ENCODE measurements around the gene VSIG10L.

The VSIG10L gene

GRCh38 chr19:51305479-51305878, 36.5 kb downstream of the VSIG10L start:
- peaks cover 0 to 20% of the 10 kb centered on the region in 2 donors for H3K9me3 ChIP-seq (ENCODE audit: control insufficient read depth in 2 of 2, low read length in 2 of 2)
- no peak overlapping the region for H3K27ac ChIP-seq (ENCODE audit: low read length)
- H3K4me3 ChIP-seq (ENCODE audit: low read length in 2 of 2) = no peak overlapping the region
- H3K27me3 ChIP-seq (ENCODE audit: control insufficient read depth in 1 of 2, insufficient read depth in 2 of 2, low read length in 2 of 2) = peaks cover 19 to 22% of the 10 kb centered on the region in 2 donors
- no peaks in the 10 kb centered on the region for H3K36me3 ChIP-seq (ENCODE audit: control insufficient read depth in 2 of 2, insufficient read depth in 2 of 2, low read length in 2 of 2)
- no peaks in the 10 kb centered on the region for H3K4me1 ChIP-seq (ENCODE audit: control insufficient read depth, insufficient read depth, low read length)
- no peak overlapping the region for H3K9ac ChIP-seq (ENCODE audit: low read length in 2 of 2)

GRCh38 chr19:51301266-51301665, 40.7 kb downstream of the VSIG10L start:
- Histone ChIP-seq H3K4me1 (ENCODE audit: control insufficient read depth, insufficient read depth, low read length) (no peaks in the 10 kb centered on the region), H3K27me3 (ENCODE audit: control insufficient read depth in 1 of 2, insufficient read depth in 2 of 2, low read length in 2 of 2) (peaks cover 1 to 9% of the 10 kb centered on the region in 2 donors), H3K4me3 (ENCODE audit: low read length in 2 of 2) (no peak overlapping the region), H3K36me3 (ENCODE audit: control insufficient read depth in 2 of 2, insufficient read depth in 2 of 2, low read length in 2 of 2) (no peaks in the 10 kb centered on the region), H3K9me3 (ENCODE audit: control insufficient read depth in 2 of 2, low read length in 2 of 2) (peaks cover 0 to 6% of the 10 kb centered on the region in 2 donors), H3K27ac (ENCODE audit: low read length) (no peak overlapping the region), H3K9ac (ENCODE audit: low read length in 2 of 2) (no peak overlapping the region)

- Histone ChIP-seq H3K27me3 (ENCODE audit: control insufficient read depth in 1 of 2, insufficient read depth in 2 of 2, low read length in 2 of 2) (peaks cover 13 to 16% of the 10 kb centered on the region in 2 donors), H3K4me3 (ENCODE audit: low read length in 2 of 2) (no peak overlapping the region), H3K9ac (ENCODE audit: low read length in 2 of 2) (no peak overlapping the region)
Measured at GRCh38 chr19:51297406-51297805, 44.5 kb downstream of the VSIG10L start.

DNA sequence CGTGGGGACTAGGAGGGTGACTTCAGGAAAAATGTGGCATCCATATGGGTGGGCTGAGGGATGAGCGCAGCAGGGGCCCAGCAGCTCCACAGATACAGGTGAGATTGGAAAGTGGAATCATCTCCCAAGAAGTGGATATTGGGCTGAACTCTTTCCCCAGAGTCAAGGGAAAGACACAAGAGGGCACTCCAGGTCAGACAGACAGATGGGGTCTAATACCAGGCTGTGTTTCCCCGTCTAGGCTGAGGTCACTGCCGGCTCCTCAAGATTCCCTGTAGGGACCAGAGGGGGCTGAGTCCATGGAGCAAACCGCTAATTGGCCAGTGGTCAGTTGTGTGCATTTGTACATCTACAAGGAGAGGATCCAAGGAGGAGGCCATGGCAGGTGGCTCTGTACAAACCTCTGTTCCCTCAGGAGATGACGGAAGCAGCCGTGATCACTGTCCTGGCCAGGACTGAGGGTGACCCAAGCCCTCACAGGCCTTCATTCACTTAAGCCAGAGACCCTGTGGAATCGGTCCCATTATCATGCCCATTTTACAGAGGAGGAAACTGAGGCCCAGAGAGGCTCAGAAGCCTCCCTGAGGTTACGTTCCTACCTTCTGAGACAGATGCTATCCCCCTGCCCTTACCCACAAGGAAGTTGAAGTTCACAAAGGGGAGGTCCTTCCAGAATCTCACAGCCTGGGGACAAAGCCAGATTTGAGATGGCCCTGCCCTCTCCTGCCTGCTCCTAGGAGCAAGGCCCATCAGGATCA, 45.4 kb downstream of the VSIG10L start:
- Histone ChIP-seq H3K27ac (ENCODE audit: low read length) (no peak overlapping the region), H3K9me3 (ENCODE audit: control insufficient read depth in 2 of 2, low read length in 2 of 2) (no peaks in the 10 kb centered on the region), H3K36me3 (ENCODE audit: control insufficient read depth in 2 of 2, insufficient read depth in 2 of 2, low read length in 2 of 2) (no peaks in the 10 kb centered on the region), H3K27me3 (ENCODE audit: control insufficient read depth in 1 of 2, insufficient read depth in 2 of 2, low read length in 2 of 2) (peaks cover 13 to 16% of the 10 kb centered on the region in 2 donors), H3K4me3 (ENCODE audit: low read length in 2 of 2) (no peak overlapping the region), H3K9ac (ENCODE audit: low read length in 2 of 2) (no peak overlapping the region), H3K4me1 (ENCODE audit: control insufficient read depth, insufficient read depth, low read length) (no peaks in the 10 kb centered on the region)

More at GRCh38 chr19:51297406-51297805, 44.5 kb downstream of the VSIG10L start:
- Histone ChIP-seq H3K4me1 (ENCODE audit: control insufficient read depth, insufficient read depth, low read length) (no peaks in the 10 kb centered on the region), H3K9me3 (ENCODE audit: control insufficient read depth in 2 of 2, low read length in 2 of 2) (no peaks in the 10 kb centered on the region), H3K27ac (ENCODE audit: low read length) (no peak overlapping the region), H3K36me3 (ENCODE audit: control insufficient read depth in 2 of 2, insufficient read depth in 2 of 2, low read length in 2 of 2) (no peaks in the 10 kb centered on the region)

DNA sequence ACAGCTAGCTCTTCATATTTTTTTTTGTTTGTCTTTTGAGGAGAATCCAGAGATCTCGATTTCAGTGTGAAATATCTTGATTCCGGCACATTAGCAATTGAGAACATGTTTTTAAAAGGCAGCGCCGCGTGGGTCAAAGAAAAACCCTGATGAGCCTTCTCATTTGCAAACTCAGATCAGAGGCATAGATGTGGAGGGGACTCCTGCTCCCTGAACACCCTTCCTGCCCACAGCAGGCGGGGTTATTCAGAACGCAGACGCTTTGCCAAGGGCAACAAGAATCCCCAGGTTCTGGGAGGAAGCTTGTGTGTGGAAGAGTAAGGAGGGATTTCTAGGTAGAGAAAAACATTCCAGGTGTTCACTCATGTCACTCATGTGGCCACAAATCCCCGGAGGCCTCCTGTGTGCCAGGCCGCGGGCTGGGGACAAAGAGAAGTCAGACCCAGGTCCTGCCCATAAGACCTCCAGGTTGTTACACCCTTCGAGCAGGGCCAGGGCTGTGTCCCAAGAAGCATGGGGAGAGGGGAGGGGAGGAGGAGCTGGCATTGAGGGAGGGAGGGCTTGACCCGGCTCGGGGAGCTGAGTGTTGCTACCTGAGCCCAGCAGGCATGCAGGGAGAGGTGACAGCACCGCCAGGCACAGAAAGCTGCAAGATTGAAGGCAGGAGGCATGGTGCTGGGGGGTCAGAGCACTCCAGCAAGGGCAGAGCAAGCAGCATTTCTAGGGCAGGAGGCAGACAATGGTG, 46.4 kb downstream of the VSIG10L start:
- Histone ChIP-seq H3K4me1 (ENCODE audit: control insufficient read depth, insufficient read depth, low read length) (no peaks in the 10 kb centered on the region), H3K27ac (ENCODE audit: low read length) (no peak overlapping the region), H3K9me3 (ENCODE audit: control insufficient read depth in 2 of 2, low read length in 2 of 2) (peaks cover 0 to 4% of the 10 kb centered on the region in 2 donors), H3K4me3 (ENCODE audit: low read length in 2 of 2) (no peak overlapping the region), H3K36me3 (ENCODE audit: control insufficient read depth in 2 of 2, insufficient read depth in 2 of 2, low read length in 2 of 2) (no peaks in the 10 kb centered on the region), H3K27me3 (ENCODE audit: control insufficient read depth in 1 of 2, insufficient read depth in 2 of 2, low read length in 2 of 2) (peaks cover 13 to 16% of the 10 kb centered on the region in 2 donors), H3K9ac (ENCODE audit: low read length in 2 of 2) (no peak overlapping the region)

DNA sequence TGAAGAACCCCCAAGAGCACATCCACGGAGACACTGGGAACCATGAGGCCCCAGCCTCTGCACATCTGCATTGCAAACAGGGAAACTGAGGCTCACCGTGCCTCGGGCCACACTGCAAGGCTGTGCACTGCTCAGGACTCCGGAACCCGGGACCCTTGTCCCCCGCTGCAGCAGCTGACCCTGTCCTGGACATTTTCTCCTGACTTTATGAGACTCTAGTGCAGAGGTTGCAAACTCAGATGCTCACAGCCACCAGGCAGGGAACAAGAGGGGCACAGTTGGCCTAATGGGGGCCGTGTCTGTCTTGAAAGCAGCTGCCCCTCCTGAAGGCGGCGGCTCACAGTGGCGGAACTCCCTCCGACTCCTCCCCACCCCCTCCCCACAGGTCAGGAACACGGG, 47.0 kb downstream of the VSIG10L start:
- Histone ChIP-seq H3K36me3 (ENCODE audit: control insufficient read depth in 2 of 2, insufficient read depth in 2 of 2, low read length in 2 of 2) (no peaks in the 10 kb centered on the region), H3K9ac (ENCODE audit: low read length in 2 of 2) (no peak overlapping the region), H3K4me1 (ENCODE audit: control insufficient read depth, insufficient read depth, low read length) (no peaks in the 10 kb centered on the region), H3K27ac (ENCODE audit: low read length) (no peak overlapping the region), H3K4me3 (ENCODE audit: low read length in 2 of 2) (no peak overlapping the region), H3K9me3 (ENCODE audit: control insufficient read depth in 2 of 2, low read length in 2 of 2) (peaks cover 0 to 4% of the 10 kb centered on the region in 2 donors), H3K27me3 (ENCODE audit: control insufficient read depth in 1 of 2, insufficient read depth in 2 of 2, low read length in 2 of 2) (peaks cover 13 to 16% of the 10 kb centered on the region in 2 donors)

- Histone ChIP-seq H3K27ac (ENCODE audit: low read length) (no peak overlapping the region), H3K4me1 (ENCODE audit: control insufficient read depth, insufficient read depth, low read length) (no peaks in the 10 kb centered on the region), H3K4me3 (ENCODE audit: low read length in 2 of 2) (no peak overlapping the region), H3K9me3 (ENCODE audit: control insufficient read depth in 2 of 2, low read length in 2 of 2) (peaks cover 0 to 4% of the 10 kb centered on the region in 2 donors), H3K36me3 (ENCODE audit: control insufficient read depth in 2 of 2, insufficient read depth in 2 of 2, low read length in 2 of 2) (no peaks in the 10 kb centered on the region), H3K9ac (ENCODE audit: low read length in 2 of 2) (no peak overlapping the region), H3K27me3 (ENCODE audit: control insufficient read depth in 1 of 2, insufficient read depth in 2 of 2, low read length in 2 of 2) (peaks cover 13 to 16% of the 10 kb centered on the region in 2 donors)
Measured at GRCh38 chr19:51294211-51294976, 47.5 kb downstream of the VSIG10L start.

- H3K9ac ChIP-seq (ENCODE audit: low read length in 2 of 2) = no peak overlapping the region
- no peaks in the 10 kb centered on the region for H3K4me1 ChIP-seq (ENCODE audit: control insufficient read depth, insufficient read depth, low read length)
- no peak overlapping the region for H3K4me3 ChIP-seq (ENCODE audit: low read length in 2 of 2)
- H3K36me3 ChIP-seq (ENCODE audit: control insufficient read depth in 2 of 2, insufficient read depth in 2 of 2, low read length in 2 of 2) = no peaks in the 10 kb centered on the region
- H3K27me3 ChIP-seq (ENCODE audit: control insufficient read depth in 1 of 2, insufficient read depth in 2 of 2, low read length in 2 of 2) = peaks cover 13 to 16% of the 10 kb centered on the region in 2 donors
- H3K27ac ChIP-seq (ENCODE audit: low read length) = no peak overlapping the region
- peaks cover 4 to 5% of the 10 kb centered on the region in 2 donors for H3K9me3 ChIP-seq (ENCODE audit: control insufficient read depth in 2 of 2, low read length in 2 of 2)
Measured at GRCh38 chr19:51293571-51294210, 48.2 kb downstream of the VSIG10L start.

GRCh38 chr19:51292971-51293370, 49.0 kb downstream of the VSIG10L start:
- Histone ChIP-seq H3K9ac (ENCODE audit: low read length in 2 of 2) (no peak overlapping the region), H3K27me3 (ENCODE audit: control insufficient read depth in 1 of 2, insufficient read depth in 2 of 2, low read length in 2 of 2) (peaks cover 13 to 16% of the 10 kb centered on the region in 2 donors), H3K27ac (ENCODE audit: low read length) (no peak overlapping the region), H3K36me3 (ENCODE audit: control insufficient read depth in 2 of 2, insufficient read depth in 2 of 2, low read length in 2 of 2) (no peaks in the 10 kb centered on the region), H3K4me3 (ENCODE audit: low read length in 2 of 2) (no peak overlapping the region), H3K9me3 (ENCODE audit: control insufficient read depth in 2 of 2, low read length in 2 of 2) (peaks cover 4 to 6% of the 10 kb centered on the region in 2 donors), H3K4me1 (ENCODE audit: control insufficient read depth, insufficient read depth, low read length) (no peaks in the 10 kb centered on the region)

DNA sequence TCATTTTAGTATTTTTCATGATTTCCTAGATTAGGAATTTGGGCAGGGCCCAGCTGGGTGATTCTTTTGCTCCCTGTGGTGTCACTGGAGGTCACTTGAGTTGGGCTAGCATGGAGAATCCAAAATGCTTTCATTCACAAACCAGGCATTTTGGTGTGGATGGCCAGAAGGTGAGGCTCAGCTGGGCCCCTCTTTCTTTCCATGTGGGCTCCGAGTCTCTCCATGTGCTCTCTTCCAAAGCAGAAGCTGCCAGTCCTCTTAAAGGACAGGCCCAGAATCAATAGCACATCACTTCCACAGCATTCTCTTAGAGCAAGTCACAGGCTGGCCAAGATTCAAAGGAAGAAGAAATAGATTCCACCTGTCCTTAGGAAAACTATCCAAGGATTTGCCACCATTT, 52.3 kb downstream of the VSIG10L start:
- no peaks in the 10 kb centered on the region for H3K36me3 ChIP-seq (ENCODE audit: control insufficient read depth in 2 of 2, insufficient read depth in 2 of 2, low read length in 2 of 2)

More for the DNA sequence above, 52.3 kb downstream of the VSIG10L start:
- H3K27me3 ChIP-seq (ENCODE audit: control insufficient read depth in 1 of 2, insufficient read depth in 2 of 2, low read length in 2 of 2) = peaks cover 0 to 2% of the 10 kb centered on the region in 2 donors
- no peaks in the 10 kb centered on the region for H3K4me1 ChIP-seq (ENCODE audit: control insufficient read depth, insufficient read depth, low read length)
- no peak overlapping the region for H3K4me3 ChIP-seq (ENCODE audit: low read length in 2 of 2)
- H3K9me3 ChIP-seq (ENCODE audit: control insufficient read depth in 2 of 2, low read length in 2 of 2) = peaks cover 4 to 7% of the 10 kb centered on the region in 2 donors
- H3K9ac ChIP-seq (ENCODE audit: low read length in 2 of 2) = no peak overlapping the region
- no peak overlapping the region for H3K27ac ChIP-seq (ENCODE audit: low read length)
